Neural progenitor cell (in vitro differentiated cells): ENCODE data around the gene CCL3.
"Not testable (repeated sequence)": the region's sequence is repeated elsewhere in the genome, so short reads cannot be mapped to it uniquely, and the experiment has no call there.

Experiments used
- EZH2 ChIP-seq: fragments of 200-600 bp; sonication (generic); IDR thresholded peaks from 2 replicates; pipeline ENCODE4 v1.6.1; 2017; ENCODE audit warnings: antibody characterized with exemption, mild to moderate bottlenecking, moderate library complexity
- EZH2phosphoT487 ChIP-seq: fragments of 200-600 bp; sonication (generic); IDR thresholded peaks from 2 replicates; pipeline ENCODE4 v1.6.1; 2017; ENCODE audit warnings: antibody characterized with exemption
- TF ChIP-seq, protein P1 (sequence below): fragments of 200-600 bp; sonication (generic); IDR thresholded peaks from 2 replicates; pipeline ENCODE4 v1.5.1; 2017; ENCODE audit warnings: antibody characterized with exemption, mild to moderate bottlenecking

GRCh38 chr17:36103401-36103975, 13.5 kb upstream of the CCL3 start, which contains the start of gene CCL4:
- TF ChIP-seq, protein P1, sequence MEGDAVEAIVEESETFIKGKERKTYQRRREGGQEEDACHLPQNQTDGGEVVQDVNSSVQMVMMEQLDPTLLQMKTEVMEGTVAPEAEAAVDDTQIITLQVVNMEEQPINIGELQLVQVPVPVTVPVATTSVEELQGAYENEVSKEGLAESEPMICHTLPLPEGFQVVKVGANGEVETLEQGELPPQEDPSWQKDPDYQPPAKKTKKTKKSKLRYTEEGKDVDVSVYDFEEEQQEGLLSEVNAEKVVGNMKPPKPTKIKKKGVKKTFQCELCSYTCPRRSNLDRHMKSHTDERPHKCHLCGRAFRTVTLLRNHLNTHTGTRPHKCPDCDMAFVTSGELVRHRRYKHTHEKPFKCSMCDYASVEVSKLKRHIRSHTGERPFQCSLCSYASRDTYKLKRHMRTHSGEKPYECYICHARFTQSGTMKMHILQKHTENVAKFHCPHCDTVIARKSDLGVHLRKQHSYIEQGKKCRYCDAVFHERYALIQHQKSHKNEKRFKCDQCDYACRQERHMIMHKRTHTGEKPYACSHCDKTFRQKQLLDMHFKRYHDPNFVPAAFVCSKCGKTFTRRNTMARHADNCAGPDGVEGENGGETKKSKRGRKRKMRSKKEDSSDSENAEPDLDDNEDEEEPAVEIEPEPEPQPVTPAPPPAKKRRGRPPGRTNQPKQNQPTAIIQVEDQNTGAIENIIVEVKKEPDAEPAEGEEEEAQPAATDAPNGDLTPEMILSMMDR, result not testable (repeated sequence)
- not testable (repeated sequence) for TF ChIP-seq EZH2, EZH2phosphoT487
